ENCODE measurements around the gene ZFAND3.

DNA sequence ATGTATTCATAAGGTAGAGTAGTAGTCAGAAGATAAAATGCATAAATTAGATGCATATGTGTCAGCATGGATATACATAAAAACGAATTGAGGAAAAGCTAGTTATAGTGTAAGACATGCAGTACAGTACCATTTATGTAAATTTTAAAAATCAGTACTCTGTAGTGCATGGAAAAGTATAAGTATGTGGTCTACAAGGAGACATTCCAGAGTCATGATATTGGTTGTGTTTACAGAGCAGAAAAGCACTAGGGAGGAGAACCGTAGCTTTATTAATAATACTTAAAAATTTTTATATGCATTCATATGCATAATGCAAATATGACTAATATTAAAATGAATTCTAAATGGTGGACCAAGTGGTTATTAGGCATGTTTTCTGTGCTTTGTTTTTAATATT, 220.0 kb downstream of the ZFAND3 start:
- no peak for TF ChIP-seq ZNF384 (IDR thresholded peaks at IDR 0.05; ENCODE audit: borderline replicate concordance, low read depth, low read length)
- no peak for TF ChIP-seq EZH2 (IDR thresholded peaks at IDR 0.05; ENCODE audit: borderline replicate concordance, control insufficient read depth, low read depth, low read length)
- TF ChIP-seq, protein P1, sequence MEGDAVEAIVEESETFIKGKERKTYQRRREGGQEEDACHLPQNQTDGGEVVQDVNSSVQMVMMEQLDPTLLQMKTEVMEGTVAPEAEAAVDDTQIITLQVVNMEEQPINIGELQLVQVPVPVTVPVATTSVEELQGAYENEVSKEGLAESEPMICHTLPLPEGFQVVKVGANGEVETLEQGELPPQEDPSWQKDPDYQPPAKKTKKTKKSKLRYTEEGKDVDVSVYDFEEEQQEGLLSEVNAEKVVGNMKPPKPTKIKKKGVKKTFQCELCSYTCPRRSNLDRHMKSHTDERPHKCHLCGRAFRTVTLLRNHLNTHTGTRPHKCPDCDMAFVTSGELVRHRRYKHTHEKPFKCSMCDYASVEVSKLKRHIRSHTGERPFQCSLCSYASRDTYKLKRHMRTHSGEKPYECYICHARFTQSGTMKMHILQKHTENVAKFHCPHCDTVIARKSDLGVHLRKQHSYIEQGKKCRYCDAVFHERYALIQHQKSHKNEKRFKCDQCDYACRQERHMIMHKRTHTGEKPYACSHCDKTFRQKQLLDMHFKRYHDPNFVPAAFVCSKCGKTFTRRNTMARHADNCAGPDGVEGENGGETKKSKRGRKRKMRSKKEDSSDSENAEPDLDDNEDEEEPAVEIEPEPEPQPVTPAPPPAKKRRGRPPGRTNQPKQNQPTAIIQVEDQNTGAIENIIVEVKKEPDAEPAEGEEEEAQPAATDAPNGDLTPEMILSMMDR (IDR thresholded peaks at IDR 0.05 in 2 of 3, conservative IDR thresholded peaks at IDR 0.05 in 1 of 3; ENCODE audit: control insufficient read depth in 2 of 3, extremely low read depth in 1 of 3, insufficient read depth in 1 of 3, low read depth in 3 of 3, low read length in 3 of 3) = no peak
- TF ChIP-seq ZZZ3 (IDR thresholded peaks at IDR 0.05; ENCODE audit: control insufficient read depth, insufficient read length, low read depth) = no peak
- TF ChIP-seq YY1 (IDR thresholded peaks at IDR 0.05; ENCODE audit: low read depth, low read length) = no peak
- TF ChIP-seq, protein P2, sequence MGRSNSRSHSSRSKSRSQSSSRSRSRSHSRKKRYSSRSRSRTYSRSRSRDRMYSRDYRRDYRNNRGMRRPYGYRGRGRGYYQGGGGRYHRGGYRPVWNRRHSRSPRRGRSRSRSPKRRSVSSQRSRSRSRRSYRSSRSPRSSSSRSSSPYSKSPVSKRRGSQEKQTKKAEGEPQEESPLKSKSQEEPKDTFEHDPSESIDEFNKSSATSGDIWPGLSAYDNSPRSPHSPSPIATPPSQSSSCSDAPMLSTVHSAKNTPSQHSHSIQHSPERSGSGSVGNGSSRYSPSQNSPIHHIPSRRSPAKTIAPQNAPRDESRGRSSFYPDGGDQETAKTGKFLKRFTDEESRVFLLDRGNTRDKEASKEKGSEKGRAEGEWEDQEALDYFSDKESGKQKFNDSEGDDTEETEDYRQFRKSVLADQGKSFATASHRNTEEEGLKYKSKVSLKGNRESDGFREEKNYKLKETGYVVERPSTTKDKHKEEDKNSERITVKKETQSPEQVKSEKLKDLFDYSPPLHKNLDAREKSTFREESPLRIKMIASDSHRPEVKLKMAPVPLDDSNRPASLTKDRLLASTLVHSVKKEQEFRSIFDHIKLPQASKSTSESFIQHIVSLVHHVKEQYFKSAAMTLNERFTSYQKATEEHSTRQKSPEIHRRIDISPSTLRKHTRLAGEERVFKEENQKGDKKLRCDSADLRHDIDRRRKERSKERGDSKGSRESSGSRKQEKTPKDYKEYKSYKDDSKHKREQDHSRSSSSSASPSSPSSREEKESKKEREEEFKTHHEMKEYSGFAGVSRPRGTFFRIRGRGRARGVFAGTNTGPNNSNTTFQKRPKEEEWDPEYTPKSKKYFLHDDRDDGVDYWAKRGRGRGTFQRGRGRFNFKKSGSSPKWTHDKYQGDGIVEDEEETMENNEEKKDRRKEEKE (IDR thresholded peaks at IDR 0.05) = no peak
- TF ChIP-seq FOS (IDR thresholded peaks at IDR 0.05; ENCODE audit: borderline replicate concordance, extremely low read depth, insufficient read length) = no peak
- no peak for TF ChIP-seq EGR1 (IDR thresholded peaks at IDR 0.05; ENCODE audit: borderline replicate concordance in 1 of 2, low read depth in 2 of 2, low read length in 2 of 2)
- TF ChIP-seq CEBPB (IDR thresholded peaks at IDR 0.05; ENCODE audit: borderline replicate concordance in 1 of 2, low read depth in 2 of 2, low read length in 2 of 2) = no peak
- TF ChIP-seq SMARCA5 (IDR thresholded peaks at IDR 0.05) = no peak
- no peak for TF ChIP-seq TAF1 (IDR thresholded peaks at IDR 0.05; ENCODE audit: borderline replicate concordance, low read depth, low read length)
